GM12891 (cell line): ENCODE results near the gene ALCAM.

Experiments
- PAX5 ChIP-seq: IDR thresholded peaks from 2 replicates; pipeline ENCODE4 v1.6.1; 2011; ENCODE audit warnings: low read length, moderate library complexity, mild to moderate bottlenecking; ENCODE audit not compliant: insufficient read depth, severe bottlenecking
- POLR2A ChIP-seq: IDR thresholded peaks from 2 replicates; pipeline ENCODE4 v1.6.1; 2011; ENCODE audit warnings: low read depth, low read length, control low read depth
- POLR2AphosphoS5 ChIP-seq: IDR thresholded peaks from 2 replicates; pipeline ENCODE4 v1.6.1; 2011; ENCODE audit warnings: low read depth, low read length, control low read depth
- POU2F2 ChIP-seq: IDR thresholded peaks from 2 replicates; pipeline ENCODE4 v1.6.1; 2011; ENCODE audit warnings: low read depth, mild to moderate bottlenecking, control low read depth, low read length, moderate library complexity
- SPI1 ChIP-seq: IDR thresholded peaks from 2 replicates; pipeline ENCODE4 v1.6.1; 2011; ENCODE audit warnings: low read depth, low read length, control low read depth
- TAF1 ChIP-seq: IDR thresholded peaks from 2 replicates; pipeline ENCODE4 v1.6.1; 2011; ENCODE audit warnings: low read depth, low read length, control low read depth

GRCh38 chr3:105615814-105616213, 249.1 kb downstream of the ALCAM start:
- no peak for TF ChIP-seq PAX5
- no peak for TF ChIP-seq POLR2A
- no peak for TF ChIP-seq POLR2AphosphoS5
- TF ChIP-seq TAF1: no peak
- TF ChIP-seq POU2F2: no peak
- TF ChIP-seq SPI1: no peak
